GM12878 (cell line): Measurements from ENCODE around the gene PROCA1. TPM values are rescaled to one million over a fixed set of nuclear protein-coding genes. Genes with fewer than 3 reads are reported as not detected.

ENCODE experiments used
- ATAC-seq: fragments of 200-7000 bp; cut with Tn5 transposase; 3 replicates; pipeline ENCODE4 v1.9.1; 2020; ENCODE audit warnings: mild to moderate bottlenecking, moderate library complexity
- BruUV-seq: library from RNA; stranded (reverse); fragments of 400-500 nt; replicated peaks from 2 replicates; lab custom pipeline; 2021; lab: Mats Ljungman, UMichigan
- CTCF ChIA-PET: fragments of 300-600 bp; sonication (Branson Sonifier 250); formaldehyde crosslinking; extraction: SDS; loops from one replicate; lab custom pipeline; 2021; ENCODE audit warnings: inconsistent platforms; lab: Yijun Ruan, JAX
- POLR2A ChIA-PET: fragments of 350-600 bp; formaldehyde crosslinking; extraction: SDS; loops from one replicate; lab custom pipeline; 2021; ENCODE audit warnings: inconsistent platforms; lab: Charles Lee
- RAD21 ChIA-PET: fragments of 300-600 bp; sonication (Branson Sonifier 250); formaldehyde crosslinking; loops from one replicate; lab custom pipeline; 2023; ENCODE audit warnings: antibody characterized with exemption; ENCODE audit not compliant: unreplicated experiment; lab: Charles Lee
- SMC1A ChIA-PET: fragments of 300-600 bp; sonication (Branson Sonifier 250); formaldehyde crosslinking; loops from one replicate; lab custom pipeline; 2023; ENCODE audit not compliant: unreplicated experiment, uncharacterized antibody; lab: Charles Lee
- DNase-seq: peaks from one replicate; pipeline ENCODE4 v3.0.0-alpha.2; 2011; ENCODE audit warnings: low read depth, low spot score
- FAIRE-seq: peaks from 3 replicates; lab custom pipeline; 2011; peaks lifted over from hg19 to GRCh38; lab: Jason Lieb, UNC
- H2AFZ ChIP-seq: 2 replicates; pipeline ENCODE4 v1.6.0; 2011; ENCODE audit warnings: low read depth, low read length, control low read depth; ENCODE audit not compliant: control insufficient read depth
- H3K27ac ChIP-seq: 2 replicates; pipeline ENCODE4 v1.5.1; 2011; ENCODE audit warnings: control low read depth; ENCODE audit not compliant: control insufficient read depth, insufficient read depth
- H3K27me3 ChIP-seq, 2 experiments: replicated peaks in 1 of 2; 2 replicates each; pipeline versions ENCODE4 v1.6.0 to v1.6.1; 2011; ENCODE audit warnings: low read length in 1 of 2; ENCODE audit not compliant: control insufficient read depth in 2 of 2, insufficient read depth in 2 of 2
- H3K36me3 ChIP-seq, 2 experiments: 2 replicates each; pipeline ENCODE4 v1.5.1; 2011; ENCODE audit warnings: low read length in 1 of 2; ENCODE audit not compliant: control insufficient read depth in 2 of 2, insufficient read depth in 2 of 2
- H3K4me1 ChIP-seq: 2 replicates; pipeline ENCODE4 v1.6.1; 2011; ENCODE audit warnings: mild to moderate bottlenecking, low read length, moderate library complexity, mixed read lengths; ENCODE audit not compliant: control insufficient read depth, insufficient read depth
- H3K4me2 ChIP-seq: 2 replicates; pipeline ENCODE4 v1.6.0; 2011; ENCODE audit warnings: control low read depth; ENCODE audit not compliant: control insufficient read depth, insufficient read depth
- H3K4me3 ChIP-seq: fragments of 200-600 bp; sonication (generic); 2 replicates; pipeline ENCODE4 v1.5.1; 2016
- H3K79me2 ChIP-seq: 2 replicates; pipeline ENCODE4 v1.6.0; 2011; ENCODE audit warnings: low read length; ENCODE audit not compliant: control insufficient read depth, insufficient read depth
- H3K9ac ChIP-seq: 2 replicates; pipeline ENCODE4 v1.8.0; 2011; ENCODE audit warnings: low read length, control low read depth, mixed read lengths; ENCODE audit not compliant: control insufficient read depth, insufficient read depth
- H3K9me3 ChIP-seq: replicated peaks from 3 replicates; pipeline ENCODE4 v1.5.1; 2011; ENCODE audit warnings: mild to moderate bottlenecking, low read length; ENCODE audit not compliant: control insufficient read depth, insufficient read depth
- H4K20me1 ChIP-seq: 2 replicates; pipeline ENCODE4 v1.6.0; 2011; ENCODE audit not compliant: control insufficient read depth, insufficient read depth
- CHD1 ChIP-seq: IDR thresholded peaks from 2 replicates; pipeline ENCODE4 v1.6.1; 2012; ENCODE audit warnings: low read depth, low read length, improper control_type of control experiment
- CREB1 ChIP-seq: IDR thresholded peaks from 2 replicates; pipeline ENCODE4 v1.6.1; 2012; ENCODE audit warnings: low read depth, mild to moderate bottlenecking, inconsistent platforms
- KAT2A ChIP-seq: conservative IDR thresholded peaks from 2 replicates; pipeline ENCODE4 v1.6.1; 2011; ENCODE audit warnings: low read depth, low read length; ENCODE audit not compliant: control insufficient read depth
- NFYB ChIP-seq: IDR thresholded peaks from 2 replicates; pipeline ENCODE4 v1.6.1; 2011; ENCODE audit warnings: low read depth, mild to moderate bottlenecking, low read length, improper control_type of control experiment, moderate library complexity; ENCODE audit not compliant: insufficient read depth
- NR2C2 ChIP-seq: IDR thresholded peaks from 2 replicates; pipeline ENCODE4 v1.6.1; 2011; ENCODE audit warnings: borderline replicate concordance, low read depth; ENCODE audit not compliant: control insufficient read depth, insufficient read length
- PKNOX1 ChIP-seq: fragments of 450-650 bp; IDR thresholded peaks from 2 replicates; pipeline ENCODE4 v1.6.1; 2016; ENCODE audit warnings: mild to moderate bottlenecking
- POLR2A ChIP-seq: IDR thresholded peaks from 2 replicates; pipeline ENCODE4 v1.6.1; 2011; ENCODE audit warnings: low read depth, mild to moderate bottlenecking, low read length
- POLR2AphosphoS2 ChIP-seq: IDR thresholded peaks from 2 replicates; pipeline ENCODE4 v1.6.1; 2011; ENCODE audit warnings: low read depth, mild to moderate bottlenecking, low read length, improper control_type of control experiment, moderate library complexity
- PRDM15 ChIP-seq: fragments of 450-650 bp; formaldehyde crosslinking; IDR thresholded peaks from 2 replicates; pipeline ENCODE4 v1.4.0; 2020; ENCODE audit warnings: mild to moderate bottlenecking, moderate library complexity
- RELB ChIP-seq: fragments of 450-650 bp; IDR thresholded peaks from 2 replicates; pipeline ENCODE4 v1.6.1; 2017; ENCODE audit warnings: low read depth, mild to moderate bottlenecking, moderate library complexity
- SMAD1 ChIP-seq: fragments of 450-650 bp; IDR thresholded peaks from 2 replicates; pipeline ENCODE4 v1.6.1; 2018; ENCODE audit warnings: mild to moderate bottlenecking, low read depth; ENCODE audit not compliant: partially characterized antibody
- SMC3 ChIP-seq: IDR thresholded peaks from 2 replicates; pipeline ENCODE4 v1.6.1; 2011; ENCODE audit warnings: low read length, improper control_type of control experiment, borderline replicate concordance
- SP1 ChIP-seq: IDR thresholded peaks from one replicate; pipeline ENCODE4 v1.6.1; 2011; ENCODE audit warnings: low read depth, low read length
- WGBS: methylation state at CpG from one replicate; pipeline ENCODE4 v1.1.6; 2016; ENCODE audit warnings: low lambda C conversion rate; ENCODE audit not compliant: insufficient replicate concordance, insufficient coverage; ENCODE audit errors: missing lambda C conversion rate; 5-methylcytosine and 5-hydroxymethylcytosine counted together
- in situ Hi-C: fragments of 300-500 bp; cut with MboI; formaldehyde crosslinking; loops from 9 replicates; pipeline ENCODE4 v1.14.3; 2018; ENCODE audit warnings: mixed read lengths
- intact Hi-C: fragments of 100-400 bp; cut with micrococcal nuclease; formaldehyde crosslinking; loops from one replicate; pipeline ENCODE4 v1.14.2; 2022; ENCODE audit not compliant: unreplicated experiment
- polyA plus RNA-seq, 11 experiments: library from polyadenylated mRNA; depleted of rRNA in 4 of 11; unstranded in 6 of 11; stranded (reverse) in 5 of 11; fragments of >200 nt; fragmentation: Nextera tagmentation in 4 of 11; fragmentation: Illumina TruSeq in 1 of 11; extraction: Ambion mirVana in 4 of 11; extraction: Trizol in 1 of 11; gene quantifications; 1 replicate in 1 of 11; 2 replicates in 10 of 11; pipeline versions ENCODE4 v1.2.1 to v1.2.3, GENCODE V29; 2011 to 2016; ENCODE audit warnings: inconsistent platforms in 2 of 11, missing spikeins in 2 of 11, low read depth in 1 of 11
- total RNA-seq, 4 experiments: library from RNA; depleted of rRNA in 3 of 4; stranded (reverse); fragments of >200 nt in 3 of 4; fragmentation: Illumina TruSeq in 1 of 4; extraction: Trizol in 1 of 4; gene quantifications; 2 replicates each; pipeline versions ENCODE4 v1.2.1 to v1.2.3, GENCODE V29; 2013 to 2021

PROCA1 gene
- total and polyA plus RNA-seq, 10 of the 15 experiments (the other 5 are each of a cell fraction or from before 2014, with no cell fraction given): 0.35 to 4.8 (median 1.4) TPM

GRCh38 chr17:28728364-28729200, 16.9 kb upstream of the PROCA1 start, which contains the start of gene NEK8:
NEK8 (plus strand) TSS chr17:28728788; CDS start chr17:28728814, 26 bp downstream.
- in situ Hi-C loops (loop anchor here (25.0 kb wide), 1 partner anchor 1266 kb away; the partner anchor contains the start of gene KSR1), intact Hi-C loops (loop anchor here (1.0 to 10.0 kb wide), 3 partner anchors 10 to 386 kb away; partner anchors contain the start of gene FAM222B)
- FAIRE-seq: peak; percentile 89
- Histone ChIP-seq H3K9ac (peak within 1 kb of the TSS; percentile 77), H3K36me3 (peaks cover 0 to 7% of the 10 kb centered on the region in 2 experiments; a peak in 2 of 4 replicates), H3K27me3 (no peaks in the 10 kb centered on the region), H2AFZ (peak within 1 kb of the TSS; percentile 72), H3K27ac (peak within 1 kb of the TSS; percentile 94), H3K4me2 (peak within 1 kb of the TSS; percentile 94), H4K20me1 (no peaks in the 10 kb centered on the region), H3K9me3 (no peaks in the 10 kb centered on the region), H3K4me3 (peak within 1 kb of the TSS; percentile 67), H3K79me2 (peaks cover 8% of the 10 kb centered on the region), H3K4me1 (peaks cover 18% of the 10 kb centered on the region)
- ChIA-PET CTCF (interaction anchor here (0.7 to 12.6 kb wide), 14 partner anchors 8 to 419 kb away, joined by 3 to 394 read pairs (median 32); partner anchors contain the start of genes BLTP2, DHRS13, FAM222B and FLOT2), RAD21 (interaction anchor here (0.9 to 6.8 kb wide), 23 partner anchors 9 to 411 kb away, joined by 3 to 375 read pairs (median 12); partner anchors contain the start of genes BLTP2, DHRS13, FLOT2 and PHF12), POLR2A (interaction anchor here (0.5 to 17.2 kb wide), 23 partner anchors 9 to 420 kb away, joined by 3 to 485 read pairs (median 6); partner anchors contain the start of genes ALDOC, BLTP2, FAM222B and FLOT2), SMC1A (interaction anchor here (0.8 to 11.3 kb wide), 12 partner anchors 9 to 225 kb away, joined by 3 to 326 read pairs (median 9); partner anchors contain the start of genes FAM222B, FLOT2, RPL23A and TRAF4)
- WGBS: 1% methylated on average over 64 of the region's 64 CpGs
- peak; percentile 37 for ATAC-seq
- DNase-seq: peak; percentile 88
- TSS peak; percentile 70 for BruUV-seq
- TF ChIP-seq POLR2A: peak; percentile 91
- peak; percentile 84 for TF ChIP-seq PKNOX1
- TF ChIP-seq PRDM15 (CRISPR knock-in tag): no peak
- no peak for TF ChIP-seq NR2C2
- TF ChIP-seq POLR2AphosphoS2: peak; percentile 88
- TF ChIP-seq SP1: peak; percentile 61
- peak; percentile 51; the same call in 1 of the 2 replicates for TF ChIP-seq RELB
- TF ChIP-seq CHD1: no peak
- TF ChIP-seq CREB1: no peak
- TF ChIP-seq SMC3: 0 out of 2 replicates have a peak, but pooled peaks have one; percentile 15
- peak; percentile 63 for TF ChIP-seq SMAD1
- 0 out of 2 replicates have a peak, but pooled peaks have one; percentile 13 for TF ChIP-seq NFYB
- no peak for TF ChIP-seq KAT2A
